GM19240 (cell line): Measurements from ENCODE around the gene PTGES2.
"Not testable (repeated sequence)": the region's sequence is repeated elsewhere in the genome, so short reads cannot be mapped to it uniquely, and the experiment has no call there.

ENCODE experiments used
- DNase-seq: peaks from one replicate; pipeline ENCODE4 v3.0.0; 2011; ENCODE audit warnings: low spot score; ENCODE audit not compliant: insufficient read length

PTGES2 gene

GRCh38 chr9:128118971-128119665 is 8.4 kb downstream of the PTGES2 start:
- no peak for DNase-seq

GRCh38 chr9:128118472-128118857 is 9.1 kb downstream of the PTGES2 start:
- no peak for DNase-seq

GRCh38 chr9:128117613-128118471 is 9.7 kb downstream of the PTGES2 start:
- DNase-seq: peak; percentile 90

- DNase-seq: no peak
Measured at GRCh38 chr9:128116104-128117083, 11.1 kb downstream of the PTGES2 start.

- no peak for DNase-seq
Measured at GRCh38 chr9:128115187-128116103, 12.1 kb downstream of the PTGES2 start.

DNA sequence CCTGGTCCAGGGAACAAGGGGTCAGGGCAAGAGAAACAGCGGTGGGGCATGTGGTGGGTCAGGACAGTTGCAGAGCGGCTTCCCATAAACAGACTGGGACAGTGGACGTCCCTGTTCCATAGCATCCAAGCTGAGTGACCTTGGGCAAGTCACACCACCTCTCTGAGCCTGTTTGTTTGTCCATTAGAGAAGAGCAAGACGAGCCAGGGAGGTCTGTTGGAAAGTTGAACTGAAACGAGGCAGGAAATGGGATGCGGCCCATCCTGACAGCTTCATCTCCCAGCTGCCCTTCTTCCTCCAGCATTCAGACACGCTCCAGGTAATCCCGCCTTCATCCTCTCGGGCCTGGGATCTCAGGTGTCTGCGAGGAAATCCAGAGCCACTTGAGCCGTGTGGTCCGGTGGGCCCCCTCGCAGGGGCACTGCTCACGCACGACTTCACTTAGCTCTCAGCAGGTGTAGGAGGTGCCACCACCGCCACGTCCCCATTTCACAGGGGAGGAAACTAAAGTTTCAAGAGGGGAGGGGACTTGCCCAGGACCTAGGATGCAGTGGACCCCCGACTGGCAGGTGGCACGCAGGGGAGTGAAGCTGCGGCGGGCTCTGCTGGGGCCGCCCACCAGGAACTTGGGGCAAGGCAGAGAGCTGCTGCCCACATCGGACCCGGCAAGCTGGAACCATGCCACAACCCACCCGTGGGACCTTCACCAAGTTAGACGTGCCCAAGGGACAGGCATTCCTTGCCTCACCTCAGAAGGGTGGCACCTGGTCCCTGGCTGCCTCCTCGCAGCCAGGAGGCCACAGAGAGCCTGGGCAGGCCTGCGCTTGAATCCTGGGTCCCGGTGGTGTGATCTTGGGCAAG is 13.0 kb downstream of the PTGES2 start:
- DNase-seq: no peak

GRCh38 chr9:128113526-128114325 is 13.8 kb downstream of the PTGES2 start:
- DNase-seq: no peak

DNA sequence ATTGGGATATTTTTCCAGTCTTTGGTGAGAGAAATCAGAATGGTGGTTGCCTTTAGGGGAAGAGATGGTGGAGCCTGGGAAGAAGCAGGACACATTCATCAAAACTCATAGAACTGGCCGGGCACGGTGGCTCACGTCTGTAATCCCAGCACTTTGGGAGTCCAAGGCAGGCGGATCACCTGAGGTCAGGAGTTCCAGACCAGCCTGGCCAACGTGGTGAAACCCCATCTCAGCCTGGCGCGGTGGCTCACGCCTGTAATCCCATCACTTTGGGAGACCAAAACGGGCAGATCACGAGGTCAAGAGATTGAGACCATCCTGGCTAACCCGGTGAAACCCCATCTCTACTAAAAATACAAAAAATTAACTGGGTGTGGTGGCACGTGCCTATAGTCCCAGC is 15.8 kb downstream of the PTGES2 start:
- DNase-seq: not testable (repeated sequence)

DNA sequence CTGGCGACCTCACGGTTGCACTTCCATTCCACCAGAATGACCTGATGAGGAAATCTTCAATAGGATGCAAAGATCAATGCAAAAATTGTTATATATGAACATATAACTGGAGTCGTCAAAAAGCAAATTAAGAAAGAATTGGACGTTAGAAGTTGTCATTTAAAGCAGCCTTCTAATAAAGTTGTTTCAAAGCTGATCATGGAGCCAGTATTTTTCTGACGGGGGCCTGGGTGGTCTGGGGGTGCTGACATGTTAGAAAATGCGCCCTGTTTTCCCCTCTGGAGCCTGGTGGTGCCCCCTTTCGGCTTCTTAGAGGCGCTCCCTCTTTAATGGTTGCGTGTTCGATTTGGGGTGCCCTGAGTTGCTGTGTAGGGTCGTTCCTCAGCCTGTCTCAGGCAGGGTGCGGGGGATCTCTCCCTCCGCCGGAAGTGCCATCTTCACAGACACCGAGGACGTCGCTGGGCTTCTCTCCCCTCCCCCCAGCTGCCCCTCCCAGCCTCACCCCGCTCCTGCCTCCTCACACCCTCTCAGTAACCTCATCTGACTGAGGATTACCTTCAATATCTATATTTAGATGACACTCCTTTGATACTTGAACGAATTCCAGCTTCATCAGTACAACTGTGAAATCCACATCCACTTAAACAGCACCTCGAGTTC is 18.3 kb downstream of the PTGES2 start:
- no peak for DNase-seq

DNA sequence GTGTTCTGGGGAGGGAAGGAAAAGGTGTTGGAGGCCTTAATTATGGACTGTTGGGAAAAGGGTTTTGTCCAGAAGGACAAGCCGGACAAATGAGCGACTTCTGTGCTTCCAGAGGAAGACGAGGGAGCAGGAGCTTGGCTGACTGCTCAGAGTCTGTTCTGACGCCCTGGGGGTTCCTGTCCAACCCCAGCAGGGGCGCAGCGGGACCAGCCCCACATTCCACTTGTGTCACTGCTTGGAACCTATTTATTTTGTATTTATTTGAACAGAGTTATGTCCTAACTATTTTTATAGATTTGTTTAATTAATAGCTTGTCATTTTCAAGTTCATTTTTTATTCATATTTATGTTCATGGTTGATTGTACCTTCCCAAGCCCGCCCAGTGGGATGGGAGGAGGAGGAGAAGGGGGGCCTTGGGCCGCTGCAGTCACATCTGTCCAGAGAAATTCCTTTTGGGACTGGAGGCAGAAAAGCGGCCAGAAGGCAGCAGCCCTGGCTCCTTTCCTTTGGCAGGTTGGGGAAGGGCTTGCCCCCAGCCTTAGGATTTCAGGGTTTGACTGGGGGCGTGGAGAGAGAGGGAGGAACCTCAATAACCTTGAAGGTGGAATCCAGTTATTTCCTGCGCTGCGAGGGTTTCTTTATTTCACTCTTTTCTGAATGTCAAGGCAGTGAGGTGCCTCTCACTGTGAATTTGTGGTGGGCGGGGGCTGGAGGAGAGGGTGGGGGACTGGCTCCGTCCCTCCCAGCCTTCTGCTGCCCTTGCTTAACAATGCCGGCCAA is 19.1 kb downstream of the PTGES2 start:
- DNase-seq: no peak

DNA sequence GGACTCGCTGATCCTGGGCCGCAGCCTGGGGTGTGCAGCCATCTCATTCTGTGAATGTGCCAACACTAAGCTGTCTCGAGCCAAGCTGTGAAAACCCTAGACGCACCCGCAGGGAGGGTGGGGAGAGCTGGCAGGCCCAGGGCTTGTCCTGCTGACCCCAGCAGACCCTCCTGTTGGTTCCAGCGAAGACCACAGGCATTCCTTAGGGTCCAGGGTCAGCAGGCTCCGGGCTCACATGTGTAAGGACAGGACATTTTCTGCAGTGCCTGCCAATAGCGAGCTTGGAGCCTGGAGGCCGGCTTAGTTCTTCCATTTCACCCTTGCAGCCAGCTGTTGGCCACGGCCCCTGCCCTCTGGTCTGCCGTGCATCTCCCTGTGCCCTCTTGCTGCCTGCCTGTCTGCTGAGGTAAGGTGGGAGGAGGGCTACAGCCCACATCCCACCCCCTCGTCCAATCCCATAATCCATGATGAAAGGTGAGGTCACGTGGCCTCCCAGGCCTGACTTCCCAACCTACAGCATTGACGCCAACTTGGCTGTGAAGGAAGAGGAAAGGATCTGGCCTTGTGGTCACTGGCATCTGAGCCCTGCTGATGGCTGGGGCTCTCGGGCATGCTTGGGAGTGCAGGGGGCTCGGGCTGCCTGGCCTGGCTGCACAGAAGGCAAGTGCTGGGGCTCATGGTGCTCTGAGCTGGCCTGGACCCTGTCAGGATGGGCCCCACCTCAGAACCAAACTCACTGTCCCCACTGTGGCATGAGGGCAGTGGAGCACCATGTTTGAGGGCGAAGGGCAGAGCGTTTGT is 19.9 kb downstream of the PTGES2 start:
- no peak for DNase-seq

- no peak for DNase-seq
Measured at GRCh38 chr9:128106940-128107467, 20.5 kb downstream of the PTGES2 start.

GRCh38 chr9:128106181-128106939 is 21.2 kb downstream of the PTGES2 start:
- no peak for DNase-seq

- DNase-seq: no peak
Measured at GRCh38 chr9:128105538-128106175, 21.9 kb downstream of the PTGES2 start.

GRCh38 chr9:128104171-128104618 is 23.3 kb downstream of the PTGES2 start:
- no peak for DNase-seq
